ENCODE measurements around the gene GK2.

The GK2 gene

DNA sequence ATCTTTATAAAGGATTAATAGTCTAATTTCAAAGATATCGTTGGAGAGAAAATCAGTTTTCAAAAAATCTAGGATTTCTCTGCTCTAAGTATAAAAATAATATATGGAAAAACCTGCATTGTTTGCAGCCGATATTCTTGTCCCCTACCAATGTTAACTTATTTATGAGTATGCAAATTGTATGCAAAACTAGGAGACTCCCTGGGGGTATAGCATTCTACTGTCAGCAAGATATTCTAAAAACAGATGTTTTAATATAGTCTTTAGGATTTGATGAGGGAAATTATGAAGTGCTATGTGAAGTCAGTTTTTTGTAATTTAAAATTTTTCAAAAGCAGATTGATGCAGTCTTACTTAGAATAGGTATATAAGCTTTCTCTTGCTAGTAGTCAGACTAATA is 40.9 kb downstream of the GK2 start:
- TF ChIP-seq, protein P1, sequence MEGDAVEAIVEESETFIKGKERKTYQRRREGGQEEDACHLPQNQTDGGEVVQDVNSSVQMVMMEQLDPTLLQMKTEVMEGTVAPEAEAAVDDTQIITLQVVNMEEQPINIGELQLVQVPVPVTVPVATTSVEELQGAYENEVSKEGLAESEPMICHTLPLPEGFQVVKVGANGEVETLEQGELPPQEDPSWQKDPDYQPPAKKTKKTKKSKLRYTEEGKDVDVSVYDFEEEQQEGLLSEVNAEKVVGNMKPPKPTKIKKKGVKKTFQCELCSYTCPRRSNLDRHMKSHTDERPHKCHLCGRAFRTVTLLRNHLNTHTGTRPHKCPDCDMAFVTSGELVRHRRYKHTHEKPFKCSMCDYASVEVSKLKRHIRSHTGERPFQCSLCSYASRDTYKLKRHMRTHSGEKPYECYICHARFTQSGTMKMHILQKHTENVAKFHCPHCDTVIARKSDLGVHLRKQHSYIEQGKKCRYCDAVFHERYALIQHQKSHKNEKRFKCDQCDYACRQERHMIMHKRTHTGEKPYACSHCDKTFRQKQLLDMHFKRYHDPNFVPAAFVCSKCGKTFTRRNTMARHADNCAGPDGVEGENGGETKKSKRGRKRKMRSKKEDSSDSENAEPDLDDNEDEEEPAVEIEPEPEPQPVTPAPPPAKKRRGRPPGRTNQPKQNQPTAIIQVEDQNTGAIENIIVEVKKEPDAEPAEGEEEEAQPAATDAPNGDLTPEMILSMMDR (IDR thresholded peaks at IDR 0.05; ENCODE audit: control insufficient read depth, insufficient read depth, low read depth, low read length, missing control alignments): no peak
- no peak overlapping the region for H3K4me3 ChIP-seq (ENCODE audit: control insufficient read depth, low read depth, low read length)
- no peak for DNase-seq (ENCODE audit: low read depth)

DNA sequence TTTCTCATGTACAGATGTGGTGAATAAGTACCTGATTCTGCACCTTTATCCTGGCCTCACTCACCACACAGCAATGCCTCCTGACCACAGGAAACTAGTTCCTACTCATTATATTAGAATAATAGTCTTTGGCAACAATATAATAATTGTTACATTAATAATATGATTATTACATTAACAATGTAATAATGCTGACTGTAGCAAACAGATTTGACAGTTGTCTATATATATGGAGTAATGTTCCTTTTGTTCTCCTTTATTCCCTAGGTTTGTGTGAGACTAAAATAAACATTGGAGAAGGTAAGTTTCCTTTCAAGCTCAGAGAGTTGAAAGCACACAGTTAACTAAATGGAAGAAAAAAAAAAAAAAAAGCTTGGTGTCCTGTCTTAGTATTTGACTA is 41.6 kb downstream of the GK2 start:
- no peak for DNase-seq (ENCODE audit: low read depth)
- TF ChIP-seq, protein P1 (IDR thresholded peaks at IDR 0.05; ENCODE audit: control insufficient read depth, insufficient read depth, low read depth, low read length, missing control alignments): no peak
- no peak overlapping the region for H3K4me3 ChIP-seq (ENCODE audit: control insufficient read depth, low read depth, low read length)

DNA sequence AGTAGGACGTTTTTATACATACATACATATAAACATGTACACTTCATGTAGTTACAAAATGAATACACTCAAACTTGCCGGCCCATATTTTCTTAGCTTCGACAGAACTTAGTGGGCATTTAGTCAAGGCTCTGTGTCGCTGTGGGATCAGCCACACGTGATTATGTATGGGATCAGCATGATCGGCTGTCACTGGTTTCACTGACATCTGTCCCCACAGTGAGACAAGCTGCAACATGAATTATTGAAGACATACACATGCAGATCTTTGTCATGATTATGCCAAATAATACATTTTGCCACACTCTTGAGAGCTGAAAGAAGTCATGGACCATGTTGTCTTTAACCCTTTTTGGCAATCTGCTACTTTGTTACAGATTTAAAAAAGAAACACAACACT is 44.0 kb downstream of the GK2 start:
- DNase-seq (ENCODE audit: low read depth): no peak
- TF ChIP-seq, protein P1 (IDR thresholded peaks at IDR 0.05; ENCODE audit: control insufficient read depth, insufficient read depth, low read depth, low read length, missing control alignments): no peak
- H3K4me3 ChIP-seq (ENCODE audit: control insufficient read depth, low read depth, low read length): no peak overlapping the region

DNA sequence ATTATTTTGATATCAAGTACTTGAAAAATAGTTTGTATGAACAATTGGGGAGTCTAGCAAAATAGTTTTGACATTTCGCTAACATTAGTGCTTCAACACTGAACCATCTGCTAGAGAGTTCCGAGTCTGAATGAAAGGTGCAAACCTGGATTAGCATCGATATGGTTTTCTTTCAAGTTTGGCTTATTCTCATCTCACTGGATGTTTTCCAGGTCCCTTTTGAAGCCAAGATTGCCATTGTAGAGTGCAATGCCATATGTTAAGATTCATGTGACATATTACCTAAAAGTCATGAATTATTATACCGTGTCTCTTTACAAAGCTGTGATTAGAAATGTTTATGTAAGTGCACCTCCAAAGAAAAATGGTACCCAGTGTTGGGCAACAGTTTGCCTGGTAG is 45.4 kb downstream of the GK2 start:
- TF ChIP-seq, protein P1 (IDR thresholded peaks at IDR 0.05; ENCODE audit: control insufficient read depth, insufficient read depth, low read depth, low read length, missing control alignments): no peak

DNA sequence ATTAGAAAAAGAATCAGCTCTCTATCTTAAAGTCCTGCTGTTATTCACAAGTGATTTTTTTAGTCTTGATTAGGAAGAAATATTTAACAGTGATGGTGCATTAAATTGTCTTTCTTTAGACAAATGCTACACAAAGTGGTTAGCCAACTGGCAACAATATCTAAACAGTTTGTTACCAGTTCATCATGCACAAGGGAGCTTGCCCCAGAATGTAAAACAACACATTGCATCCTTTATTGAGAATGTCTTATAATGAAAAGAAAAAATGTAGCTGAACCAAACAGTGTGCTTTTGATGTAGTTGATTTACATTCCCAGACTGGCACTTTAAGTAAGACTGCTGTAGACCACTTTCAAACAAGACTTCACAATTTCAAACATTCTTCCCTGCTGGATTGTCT is 48.0 kb downstream of the GK2 start:
- TF ChIP-seq, protein P1 (IDR thresholded peaks at IDR 0.05; ENCODE audit: control insufficient read depth, insufficient read depth, low read depth, low read length, missing control alignments): no peak

More for the DNA sequence above, 45.4 kb downstream of the GK2 start:
- no peak overlapping the region for H3K4me3 ChIP-seq (ENCODE audit: control insufficient read depth, low read depth, low read length)
- DNase-seq (ENCODE audit: low read depth): no peak

DNA sequence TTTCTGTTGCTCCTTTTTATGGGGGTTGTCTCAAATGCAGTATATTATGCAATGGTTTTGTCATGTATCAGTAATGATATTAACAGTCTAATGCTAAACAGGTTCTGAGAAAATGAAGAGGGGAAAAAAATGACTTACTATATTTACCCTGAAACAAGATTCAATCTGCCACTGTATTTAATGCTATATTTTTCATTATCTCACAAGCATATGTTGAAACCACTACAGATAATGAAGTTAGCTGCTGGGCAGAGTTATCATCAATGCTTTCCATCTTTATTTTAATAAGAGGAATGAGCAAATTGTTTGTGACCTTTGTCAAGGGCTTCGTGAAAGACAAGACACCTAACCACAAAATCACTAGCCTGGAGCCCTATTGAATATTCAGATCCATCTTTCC is 49.6 kb downstream of the GK2 start:
- TF ChIP-seq, protein P1 (IDR thresholded peaks at IDR 0.05; ENCODE audit: control insufficient read depth, insufficient read depth, low read depth, low read length, missing control alignments): no peak
- no peak for DNase-seq (ENCODE audit: low read depth)
- H3K4me3 ChIP-seq (ENCODE audit: control insufficient read depth, low read depth, low read length): no peak overlapping the region

More for the DNA sequence above, 48.0 kb downstream of the GK2 start:
- no peak for DNase-seq (ENCODE audit: low read depth)
- no peak overlapping the region for H3K4me3 ChIP-seq (ENCODE audit: control insufficient read depth, low read depth, low read length)

DNA sequence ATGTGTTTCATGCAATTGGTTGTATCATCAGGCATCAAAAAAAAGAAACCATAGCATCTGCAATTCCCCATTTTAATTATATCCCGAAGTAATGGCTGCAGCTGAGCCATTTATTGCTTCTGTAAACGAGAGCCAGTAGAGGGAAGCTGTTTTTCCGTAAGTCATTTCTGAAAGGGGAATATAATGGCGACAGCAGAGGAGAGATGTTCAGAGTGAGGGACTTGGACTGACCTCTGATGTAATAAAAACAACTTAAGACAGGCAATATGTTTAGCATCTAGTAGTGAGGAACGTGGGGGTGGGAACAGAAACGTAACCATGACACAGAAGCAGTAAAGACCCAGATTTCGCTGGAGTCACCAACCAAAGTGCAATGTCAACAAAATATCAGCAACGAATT is 50.7 kb downstream of the GK2 start:
- TF ChIP-seq, protein P1 (IDR thresholded peaks at IDR 0.05; ENCODE audit: control insufficient read depth, insufficient read depth, low read depth, low read length, missing control alignments): no peak
- DNase-seq (ENCODE audit: low read depth): no peak
- H3K4me3 ChIP-seq (ENCODE audit: control insufficient read depth, low read depth, low read length): no peak overlapping the region
